Smooth muscle cell (in vitro differentiated cells): Measurements from ENCODE around the gene FBXL5. TPM values are rescaled to one million over a fixed set of nuclear protein-coding genes. Genes with fewer than 3 reads are reported as not detected.

ENCODE experiments used
- DNase-seq: peaks from one replicate; lab custom pipeline; 2025; ENCODE audit not compliant: unreplicated experiment; lab: John Stamatoyannopoulos, UW
- H2AFZ ChIP-seq: fragments of 200-600 bp; sonication (generic); 2 replicates; pipeline ENCODE4 v1.6.0; 2016; ENCODE audit warnings: antibody characterized with exemption, low read depth, mild to moderate bottlenecking
- H3F3A ChIP-seq: fragments of 200-600 bp; sonication (generic); 2 replicates; pipeline ENCODE4 v1.6.0; 2017; ENCODE audit warnings: antibody characterized with exemption, low read depth
- H3K27ac ChIP-seq: fragments of 200-600 bp; sonication (generic); 2 replicates; pipeline ENCODE4 v1.5.1; 2016; ENCODE audit warnings: low read depth, mild to moderate bottlenecking
- H3K27me3 ChIP-seq: fragments of 200-600 bp; sonication (generic); 2 replicates; pipeline ENCODE4 v1.6.1; 2016; ENCODE audit warnings: low read depth, mild to moderate bottlenecking
- H3K36me3 ChIP-seq: fragments of 200-600 bp; sonication (generic); 2 replicates; pipeline ENCODE4 v1.5.1; 2016; ENCODE audit warnings: low read depth
- H3K4me1 ChIP-seq: fragments of 200-600 bp; sonication (generic); 2 replicates; pipeline ENCODE4 v1.5.1; 2016; ENCODE audit warnings: low read depth
- H3K4me2 ChIP-seq: fragments of 200-600 bp; sonication (generic); 2 replicates; pipeline ENCODE4 v1.6.0; 2016; ENCODE audit warnings: mild to moderate bottlenecking
- H3K4me3 ChIP-seq: fragments of 200-600 bp; sonication (generic); 2 replicates; pipeline ENCODE4 v1.5.1; 2016; ENCODE audit warnings: mild to moderate bottlenecking
- H3K79me2 ChIP-seq: fragments of 200-600 bp; sonication (generic); 2 replicates; pipeline ENCODE4 v1.6.0; 2016; ENCODE audit warnings: low read depth, mild to moderate bottlenecking
- H3K9ac ChIP-seq: fragments of 200-600 bp; sonication (generic); 2 replicates; pipeline ENCODE4 v1.6.0; 2016; ENCODE audit warnings: low read depth
- H3K9me3 ChIP-seq: fragments of 200-600 bp; sonication (generic); replicated peaks from 2 replicates; pipeline ENCODE4 v1.5.1; 2016; ENCODE audit warnings: low read depth
- H4K20me1 ChIP-seq: fragments of 200-600 bp; sonication (generic); 2 replicates; pipeline ENCODE4 v1.6.0; 2016; ENCODE audit warnings: low read depth
- WGBS: methylation state at CpG from one replicate; pipeline ENCODE4 v1.1.7; 2016; ENCODE audit warnings: low lambda C conversion rate; 5-methylcytosine and 5-hydroxymethylcytosine counted together
- polyA plus RNA-seq: library from polyadenylated mRNA; unstranded; fragments of >200 nt; fragmentation: Nextera tagmentation; extraction: Ambion mirVana; gene quantifications from 2 replicates; pipeline ENCODE4 v1.2.1, GENCODE V29; 2016
- total RNA-seq: library from RNA; depleted of rRNA; stranded (reverse); fragments of >200 nt; gene quantifications from 2 replicates; pipeline ENCODE4 v1.2.3, GENCODE V29; 2014
- TF ChIP-seq, protein P1 (sequence below): fragments of 200-600 bp; sonication (generic); IDR thresholded peaks from 2 replicates; pipeline ENCODE4 v1.5.1; 2017; ENCODE audit warnings: borderline replicate concordance, mild to moderate bottlenecking, antibody characterized with exemption; ENCODE audit not compliant: insufficient read depth, poor library complexity, severe bottlenecking

FBXL5 gene
- total and polyA plus RNA-seq, 2 experiments from 2014 or later = 47.0 to 94.6 TPM

GRCh38 chr4:15569746-15570145 is 85.4 kb downstream of the FBXL5 start:
- Histone ChIP-seq H3K9ac (no peak overlapping the region), H3K4me3 (no peak overlapping the region), H3K79me2 (no peaks in the 10 kb centered on the region), H3K27me3 (no peaks in the 10 kb centered on the region), H4K20me1 (no peaks in the 10 kb centered on the region), H3K9me3 (no peaks in the 10 kb centered on the region), H3K36me3 (peaks cover 9% of the 10 kb centered on the region), H2AFZ (no peak overlapping the region), H3F3A (no peaks in the 10 kb centered on the region), H3K4me2 (no peak overlapping the region), H3K27ac (no peak overlapping the region), H3K4me1 (no peaks in the 10 kb centered on the region)
- TF ChIP-seq, protein P1, sequence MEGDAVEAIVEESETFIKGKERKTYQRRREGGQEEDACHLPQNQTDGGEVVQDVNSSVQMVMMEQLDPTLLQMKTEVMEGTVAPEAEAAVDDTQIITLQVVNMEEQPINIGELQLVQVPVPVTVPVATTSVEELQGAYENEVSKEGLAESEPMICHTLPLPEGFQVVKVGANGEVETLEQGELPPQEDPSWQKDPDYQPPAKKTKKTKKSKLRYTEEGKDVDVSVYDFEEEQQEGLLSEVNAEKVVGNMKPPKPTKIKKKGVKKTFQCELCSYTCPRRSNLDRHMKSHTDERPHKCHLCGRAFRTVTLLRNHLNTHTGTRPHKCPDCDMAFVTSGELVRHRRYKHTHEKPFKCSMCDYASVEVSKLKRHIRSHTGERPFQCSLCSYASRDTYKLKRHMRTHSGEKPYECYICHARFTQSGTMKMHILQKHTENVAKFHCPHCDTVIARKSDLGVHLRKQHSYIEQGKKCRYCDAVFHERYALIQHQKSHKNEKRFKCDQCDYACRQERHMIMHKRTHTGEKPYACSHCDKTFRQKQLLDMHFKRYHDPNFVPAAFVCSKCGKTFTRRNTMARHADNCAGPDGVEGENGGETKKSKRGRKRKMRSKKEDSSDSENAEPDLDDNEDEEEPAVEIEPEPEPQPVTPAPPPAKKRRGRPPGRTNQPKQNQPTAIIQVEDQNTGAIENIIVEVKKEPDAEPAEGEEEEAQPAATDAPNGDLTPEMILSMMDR = no peak
- WGBS = 92% methylated on average over 5 of the region's 5 CpGs
- no peak for DNase-seq

GRCh38 chr4:15568821-15569220 is 86.3 kb downstream of the FBXL5 start:
- Histone ChIP-seq H3K4me2 (no peak overlapping the region), H2AFZ (no peak overlapping the region), H3K9ac (no peak overlapping the region), H3K4me3 (no peak overlapping the region), H3K27me3 (no peaks in the 10 kb centered on the region), H3K79me2 (no peaks in the 10 kb centered on the region), H3K36me3 (peaks cover 9% of the 10 kb centered on the region), H3K9me3 (no peaks in the 10 kb centered on the region), H3K27ac (no peak overlapping the region), H4K20me1 (no peaks in the 10 kb centered on the region), H3F3A (no peaks in the 10 kb centered on the region), H3K4me1 (no peaks in the 10 kb centered on the region)
- TF ChIP-seq, protein P1 = no peak
- DNase-seq = no peak

DNA sequence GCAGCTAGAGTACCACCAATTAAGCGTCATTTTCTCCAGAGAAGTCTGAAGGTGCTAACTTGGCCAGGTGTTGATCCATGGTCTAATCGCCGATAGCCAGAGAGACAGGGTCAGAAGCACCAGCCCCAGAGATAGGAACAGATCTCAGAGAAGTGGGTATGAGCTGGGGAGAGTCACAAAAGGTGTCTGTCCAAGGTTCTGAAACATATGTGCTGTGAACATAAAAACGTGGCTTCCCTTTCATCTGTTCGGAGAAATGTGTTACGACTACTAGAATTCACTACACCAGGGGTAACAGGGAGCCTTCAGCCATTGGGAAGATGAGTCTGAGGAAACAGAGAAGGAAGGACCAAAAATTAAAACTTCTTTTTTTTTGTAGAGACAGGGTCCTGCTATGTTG is 91.3 kb downstream of the FBXL5 start:
- Histone ChIP-seq H3K79me2 (no peaks in the 10 kb centered on the region), H4K20me1 (no peaks in the 10 kb centered on the region), H3K9ac (no peak overlapping the region), H3K36me3 (no peaks in the 10 kb centered on the region), H3K27ac (no peak overlapping the region), H3K27me3 (no peaks in the 10 kb centered on the region), H3K4me1 (no peaks in the 10 kb centered on the region), H3K4me2 (no peak overlapping the region), H3F3A (no peaks in the 10 kb centered on the region), H3K4me3 (no peak overlapping the region), H2AFZ (no peak overlapping the region), H3K9me3 (no peaks in the 10 kb centered on the region)
- WGBS = 78% methylated on average over 6 of the region's 6 CpGs
- no peak for DNase-seq
- TF ChIP-seq, protein P1 = no peak

DNA sequence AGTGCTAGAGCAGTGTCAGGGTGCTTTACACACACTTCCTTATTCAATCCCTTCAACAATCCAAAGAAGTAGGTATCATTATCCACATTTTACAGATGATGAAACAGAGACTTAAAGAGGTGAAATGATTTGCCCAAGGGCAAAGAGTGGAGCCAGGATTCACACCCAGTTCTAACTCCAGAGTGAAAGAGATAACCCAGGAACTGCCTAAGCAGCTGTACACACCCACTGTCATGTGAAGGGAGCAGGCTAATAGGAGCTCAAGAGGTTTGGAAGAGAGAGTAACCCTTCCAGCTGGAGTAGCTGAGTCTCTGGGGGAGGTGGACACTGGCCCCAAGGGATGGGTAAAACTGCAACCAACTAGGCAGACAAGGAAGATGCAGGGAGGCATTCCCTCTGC is 92.5 kb downstream of the FBXL5 start:
- Histone ChIP-seq H3K9me3 (no peaks in the 10 kb centered on the region), H3K27me3 (no peaks in the 10 kb centered on the region), H3K79me2 (no peaks in the 10 kb centered on the region), H3K4me1 (no peaks in the 10 kb centered on the region), H3K4me3 (no peak overlapping the region), H3K9ac (no peak overlapping the region), H3K36me3 (no peaks in the 10 kb centered on the region), H4K20me1 (no peaks in the 10 kb centered on the region), H3F3A (no peaks in the 10 kb centered on the region), H3K4me2 (no peak overlapping the region), H2AFZ (no peak overlapping the region), H3K27ac (no peak overlapping the region)
- TF ChIP-seq, protein P1 = no peak
- no peak for DNase-seq
